Measurements from ENCODE around the gene ADD1.
"Not testable (repeated sequence)": the region's sequence is repeated elsewhere in the genome, so short reads cannot be mapped to it uniquely, and the experiment has no call there.

The ADD1 gene

GRCh38 chr4:2891294-2891693, 47.6 kb downstream of the ADD1 start:
- DNase-seq: no peak

- no peak for DNase-seq
These were observed 50.1 kb downstream of the ADD1 start for GRCh38 chr4:2893772-2894171.

- DNase-seq: no peak
These were observed 54.4 kb downstream of the ADD1 start for GRCh38 chr4:2898001-2898400.

GRCh38 chr4:2900741-2901140, 57.1 kb downstream of the ADD1 start:
- DNase-seq: no peak

- DNase-seq: no peak
These were observed 57.5 kb downstream of the ADD1 start for GRCh38 chr4:2901186-2901585.

GRCh38 chr4:2902126-2902525, 58.5 kb downstream of the ADD1 start:
- DNase-seq: no peak

GRCh38 chr4:2905544-2905943, 61.9 kb downstream of the ADD1 start:
- DNase-seq: no peak

- no peak for DNase-seq
These were observed 62.6 kb downstream of the ADD1 start for GRCh38 chr4:2906218-2906617.

GRCh38 chr4:2907226-2907625, 63.6 kb downstream of the ADD1 start:
- DNase-seq: no peak

- no peak for DNase-seq
These were observed 64.2 kb downstream of the ADD1 start for GRCh38 chr4:2907706-2908293.

- DNase-seq: no peak
These were observed 65.0 kb downstream of the ADD1 start for GRCh38 chr4:2908686-2909085.

- no peak for DNase-seq
These were observed 65.9 kb downstream of the ADD1 start for GRCh38 chr4:2909583-2909982.

GRCh38 chr4:2910409-2910808, 66.8 kb downstream of the ADD1 start:
- no peak for DNase-seq

GRCh38 chr4:2911868-2912267, 68.2 kb downstream of the ADD1 start:
- no peak for DNase-seq

- DNase-seq: no peak
These were observed 69.5 kb downstream of the ADD1 start for GRCh38 chr4:2913168-2913567.

- peak; percentile 41 for DNase-seq
These were observed 70.8 kb downstream of the ADD1 start for GRCh38 chr4:2914256-2915126.

GRCh38 chr4:2915789-2916188, 72.1 kb downstream of the ADD1 start:
- DNase-seq: no peak

- not testable (repeated sequence) for DNase-seq
These were observed 73.1 kb downstream of the ADD1 start for GRCh38 chr4:2916696-2917095.

GRCh38 chr4:2918300-2918699, 74.7 kb downstream of the ADD1 start:
- DNase-seq: not testable (repeated sequence)

GRCh38 chr4:2918714-2919113, 75.1 kb downstream of the ADD1 start:
- not testable (repeated sequence) for DNase-seq

GRCh38 chr4:2922453-2923101, 78.9 kb downstream of the ADD1 start:
- DNase-seq: not testable (repeated sequence)

- DNase-seq: no peak
These were observed 79.5 kb downstream of the ADD1 start for GRCh38 chr4:2923141-2923551.

- DNase-seq: no peak
These were observed 80.1 kb downstream of the ADD1 start for GRCh38 chr4:2923668-2924173.

GRCh38 chr4:2924286-2924685, 80.6 kb downstream of the ADD1 start:
- no peak for DNase-seq

All from activated CD4-positive, alpha-beta T cell treated with anti-CD3 and anti-CD28 coated beads, Interleukin-10, Interleukin-2, amounts not matched to agents 100 ng/mL and 50 ng/mL, durations not matched to agents 16 hours and 8 hours (primary cell).